Central memory CD4-positive, alpha-beta T cell (primary cell): Measurements from ENCODE around the gene CLBA1.
"Not testable (repeated sequence)": the region's sequence is repeated elsewhere in the genome, so short reads cannot be mapped to it uniquely, and the experiment has no call there.

Experiments
- DNase-seq: peaks from one replicate; pipeline ENCODE4 v3.0.0; 2022

The CLBA1 gene

DNA sequence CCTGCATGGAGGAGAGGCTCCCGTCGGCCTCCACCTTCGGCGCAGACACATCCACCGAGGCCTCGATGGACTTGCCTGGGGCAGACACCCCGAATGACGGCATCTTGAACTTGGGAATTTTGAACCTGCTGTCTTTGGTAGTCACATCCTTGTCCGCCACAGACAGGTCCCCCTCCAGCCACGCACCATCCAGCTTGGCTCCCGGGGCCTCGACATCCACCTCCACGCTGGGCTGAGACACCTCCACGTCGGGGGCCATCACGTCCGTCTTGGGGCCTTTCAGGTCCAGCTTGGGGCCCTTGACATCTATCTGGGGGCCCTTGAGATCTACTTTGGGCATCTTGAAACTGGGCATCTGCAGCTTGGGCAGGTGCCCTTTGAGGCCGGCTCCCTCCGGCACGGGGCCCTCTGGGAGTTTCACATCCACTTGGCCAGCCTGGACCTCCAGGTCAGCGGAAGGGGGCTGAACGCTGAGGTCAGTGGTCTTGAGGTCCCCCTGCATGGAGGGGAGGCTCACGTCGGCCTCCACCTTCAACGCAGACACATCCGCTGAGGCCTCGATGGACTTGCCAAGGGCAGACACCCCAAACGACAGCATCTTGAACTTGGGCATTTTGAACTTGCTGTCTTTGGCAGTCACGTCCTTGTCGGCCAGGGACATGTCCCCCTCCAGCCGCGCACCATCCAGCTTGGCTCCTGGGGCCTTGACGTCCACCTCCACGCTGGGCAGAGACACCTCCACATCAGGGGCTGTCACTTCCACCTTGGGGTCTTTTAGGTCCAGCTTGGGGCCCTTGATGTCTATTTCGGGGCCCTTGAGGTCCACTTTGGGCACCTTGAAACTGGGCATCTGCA is 37.5 kb upstream of the CLBA1 start:
- not testable (repeated sequence) for DNase-seq

DNA sequence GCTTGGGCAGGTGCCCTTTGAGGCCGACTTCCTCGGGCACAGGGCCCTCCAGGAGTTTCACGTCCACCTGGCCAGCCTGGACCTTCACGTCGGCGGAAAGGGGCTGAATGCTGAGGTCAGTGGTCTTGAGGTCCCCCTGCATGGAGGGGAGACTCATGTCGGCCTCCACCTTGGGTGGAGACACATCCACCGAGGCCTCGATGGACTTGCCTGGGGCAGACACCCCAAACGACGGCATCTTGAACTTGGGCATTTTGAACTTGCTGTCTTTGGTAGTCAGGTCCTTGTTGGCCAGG is 36.9 kb upstream of the CLBA1 start:
- no peak for DNase-seq

DNA sequence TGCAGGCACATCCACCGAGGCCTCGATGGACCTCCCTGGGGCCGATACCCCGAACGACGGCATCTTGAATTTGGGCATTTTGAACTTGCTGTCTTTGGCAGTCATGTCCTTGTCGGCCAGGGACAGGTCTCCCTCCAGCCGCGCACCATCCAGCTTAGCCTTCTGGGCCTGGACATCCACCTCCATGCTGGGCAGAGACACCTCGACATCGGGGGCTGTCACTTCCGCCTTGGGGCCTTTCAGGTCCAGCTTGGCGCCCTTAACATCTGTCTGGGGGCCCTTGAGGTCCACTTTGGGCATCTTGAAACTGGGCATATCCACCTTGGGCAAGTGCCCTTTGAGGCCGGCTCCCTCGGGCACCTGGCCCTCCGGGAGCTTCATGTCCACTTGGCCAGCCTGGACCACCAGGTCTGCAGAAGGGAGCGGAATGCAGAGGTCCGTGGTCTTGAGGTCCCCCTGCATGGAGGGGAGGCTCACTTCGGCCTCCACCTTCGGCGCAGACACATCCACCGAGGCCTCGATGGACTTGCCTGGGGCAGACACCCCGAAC is 36.1 kb upstream of the CLBA1 start:
- not testable (repeated sequence) for DNase-seq

DNA sequence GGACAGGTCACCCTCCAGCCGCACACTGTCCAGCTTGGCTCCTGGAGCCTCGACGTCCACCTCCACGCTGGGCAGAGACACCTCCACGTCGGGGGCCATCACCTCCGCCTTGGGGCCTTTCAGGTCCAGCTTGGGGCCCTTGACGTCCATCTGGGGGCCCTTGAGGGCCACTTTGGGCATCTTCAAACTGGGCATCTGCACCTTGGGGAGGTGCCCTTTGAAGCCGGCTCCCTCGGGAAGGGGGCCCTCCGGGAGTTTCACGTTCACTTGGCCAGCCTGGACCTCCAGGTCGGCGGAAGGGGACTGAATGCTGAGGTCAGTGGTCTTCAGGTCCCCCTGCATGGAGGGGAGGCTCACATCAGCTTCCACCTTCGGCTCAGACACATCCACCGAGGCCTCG is 35.6 kb upstream of the CLBA1 start:
- no peak for DNase-seq

DNA sequence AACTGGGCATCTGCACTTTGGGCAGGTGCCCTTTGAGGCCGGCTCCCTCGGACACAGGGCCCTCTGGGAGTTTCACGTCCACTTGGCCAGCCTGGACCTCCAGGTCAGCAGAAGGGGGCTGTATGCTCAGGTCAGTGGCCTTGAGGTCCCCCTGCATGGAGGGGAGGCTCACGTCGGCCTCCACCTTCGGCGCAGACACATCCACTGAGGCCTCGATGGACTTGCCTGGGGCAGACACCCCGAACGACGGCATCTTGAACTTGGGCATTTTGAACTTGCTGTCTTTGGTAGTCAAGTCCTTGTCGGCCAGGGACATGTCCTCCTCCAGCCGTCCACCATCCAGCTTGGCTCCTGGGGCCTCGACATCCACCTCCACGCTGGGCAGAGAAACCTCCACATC is 34.9 kb upstream of the CLBA1 start:
- DNase-seq: not testable (repeated sequence)

DNA sequence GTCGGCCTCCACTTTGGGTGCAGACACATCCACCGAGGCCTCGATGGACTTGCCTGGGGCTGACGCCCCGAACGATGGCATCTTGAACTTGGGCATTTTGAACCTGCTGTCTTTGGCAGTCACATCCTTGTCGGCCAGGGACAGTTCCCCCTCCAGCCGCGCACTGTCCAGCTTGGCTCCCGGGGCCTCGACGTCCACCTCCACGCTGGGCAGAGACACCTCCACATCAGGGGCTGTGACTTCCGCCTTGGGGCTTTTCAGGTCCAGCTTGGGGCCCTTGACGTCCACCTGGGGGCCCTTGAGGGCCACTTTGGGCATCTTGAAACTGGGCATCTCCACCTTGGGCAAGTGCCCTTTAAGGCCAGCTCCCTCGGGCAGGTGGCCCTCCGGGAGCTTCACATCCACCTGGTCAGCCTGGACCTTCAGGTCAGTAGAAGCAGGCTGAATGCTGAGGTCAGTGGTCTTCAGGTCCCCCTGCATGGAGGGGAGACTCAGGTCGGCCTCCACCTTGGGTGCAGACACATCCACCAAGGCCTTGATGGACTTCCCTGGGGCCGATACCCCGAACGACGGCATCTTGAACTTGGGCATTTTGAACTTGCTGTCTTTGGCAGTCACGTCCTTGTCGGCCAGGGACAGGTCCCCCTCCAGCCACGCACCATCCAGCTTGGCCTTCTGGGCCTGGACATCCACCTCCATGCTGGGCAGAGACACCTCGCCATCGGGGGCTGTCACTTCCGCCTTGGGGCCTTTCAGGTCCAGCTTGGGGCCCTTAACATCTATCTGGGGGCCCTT is 33.5 kb upstream of the CLBA1 start:
- not testable (repeated sequence) for DNase-seq

DNA sequence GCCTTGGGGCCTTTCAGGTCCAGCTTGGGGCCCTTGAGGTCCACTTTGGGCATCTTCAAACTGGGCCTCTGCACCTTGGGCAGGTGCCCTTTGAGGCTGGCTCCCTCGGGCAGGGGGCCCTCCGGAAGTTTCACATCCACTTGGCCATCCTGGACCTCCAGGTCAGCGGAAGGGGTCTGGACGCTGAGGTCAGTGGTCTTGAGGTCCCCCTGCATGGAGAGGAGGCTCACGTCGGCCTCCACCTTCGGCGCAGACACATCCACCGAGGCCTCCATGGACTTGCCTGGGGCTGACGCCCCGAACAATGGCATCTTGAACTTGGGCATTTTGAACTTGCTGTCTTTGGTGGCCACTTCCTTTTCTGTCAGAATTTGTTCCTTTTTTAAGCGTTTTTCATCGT is 32.5 kb upstream of the CLBA1 start:
- no peak for DNase-seq

DNA sequence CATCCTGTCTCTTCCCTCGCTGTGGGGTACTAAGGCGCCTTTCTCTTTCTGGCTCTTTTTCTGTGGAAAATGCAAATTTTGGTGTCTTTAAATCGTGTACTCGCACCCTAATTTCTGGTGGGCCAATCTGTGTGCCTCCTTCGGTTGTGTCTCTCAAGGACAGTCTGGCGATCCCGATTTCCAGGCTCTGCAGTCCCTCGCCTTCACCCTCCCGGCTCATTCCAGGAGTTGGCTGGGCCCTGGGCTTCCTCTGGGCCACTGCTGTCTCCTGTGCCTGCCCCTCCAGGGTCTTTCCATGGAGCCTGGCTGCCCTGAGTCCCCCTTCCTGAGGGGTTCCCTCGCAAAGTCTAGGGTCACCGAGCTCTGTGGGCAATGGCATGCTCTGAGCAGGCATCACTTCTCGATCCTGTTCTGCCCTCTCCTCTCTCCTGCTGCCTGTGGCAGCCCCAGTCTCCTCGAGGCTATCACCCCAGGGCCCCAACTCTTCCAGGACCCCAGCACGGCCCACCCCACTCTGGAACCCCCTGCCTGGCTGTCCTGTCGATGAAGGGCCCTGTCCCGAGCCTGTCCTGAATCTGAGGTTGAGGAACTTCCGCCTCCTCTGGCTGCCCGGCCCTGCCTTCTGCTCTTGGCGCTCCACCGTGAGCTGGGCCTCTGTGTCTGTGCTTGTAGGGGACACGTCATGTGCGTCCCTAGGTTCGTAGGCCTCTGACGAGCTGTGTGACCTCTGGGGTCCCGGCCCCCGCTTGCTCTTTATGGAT is 31.5 kb upstream of the CLBA1 start:
- DNase-seq: no peak

DNA sequence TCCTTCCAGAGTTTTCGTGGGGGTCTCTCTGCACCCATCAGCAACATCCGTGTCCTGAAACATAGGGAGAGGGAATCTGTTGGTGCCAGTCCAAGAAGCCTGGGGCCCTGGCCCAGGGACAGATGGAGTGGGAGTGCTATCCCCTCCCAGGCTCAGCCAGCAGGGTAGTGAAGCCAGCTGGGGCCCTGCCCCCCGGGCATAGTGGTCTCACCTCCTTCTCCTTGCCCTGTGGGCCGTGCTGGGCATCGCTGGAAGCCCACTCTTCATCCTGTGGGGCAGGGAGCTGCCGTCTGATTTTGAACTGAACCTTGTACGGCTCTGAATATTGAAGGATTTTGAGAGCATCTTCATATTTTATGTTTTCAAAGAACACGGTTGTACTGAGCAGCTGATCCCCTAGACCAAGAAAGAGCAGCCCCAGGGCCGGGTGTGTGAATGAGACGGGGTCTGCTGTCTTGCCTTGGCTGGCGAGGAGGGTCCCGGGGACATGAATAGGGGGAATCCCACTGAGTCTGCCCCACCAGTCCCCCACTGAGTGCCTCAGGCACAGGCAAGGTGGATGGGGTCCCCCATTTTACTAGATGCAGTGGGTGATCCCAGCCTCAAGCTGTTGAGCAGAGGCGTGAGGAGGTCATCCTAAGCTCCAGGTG is 30.7 kb upstream of the CLBA1 start:
- no peak for DNase-seq

DNA sequence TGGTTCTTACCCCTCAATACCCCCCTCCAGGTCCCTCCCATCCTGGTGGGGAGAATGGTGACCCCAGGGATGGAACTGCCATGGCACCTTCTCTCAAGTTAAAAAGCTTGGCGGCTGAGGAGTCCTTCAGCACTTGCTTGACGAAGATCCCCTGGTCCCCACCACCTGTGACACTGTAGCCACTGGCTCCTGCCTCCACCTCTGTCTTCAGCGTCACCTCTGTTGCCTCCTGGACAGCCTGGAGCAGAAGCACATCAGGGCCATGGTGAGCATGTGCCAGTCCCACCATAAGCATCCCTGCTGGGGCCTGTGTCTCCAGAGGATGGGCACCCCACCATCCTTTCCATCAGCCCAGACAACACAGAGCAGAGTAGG is 30.2 kb upstream of the CLBA1 start:
- no peak for DNase-seq

DNA sequence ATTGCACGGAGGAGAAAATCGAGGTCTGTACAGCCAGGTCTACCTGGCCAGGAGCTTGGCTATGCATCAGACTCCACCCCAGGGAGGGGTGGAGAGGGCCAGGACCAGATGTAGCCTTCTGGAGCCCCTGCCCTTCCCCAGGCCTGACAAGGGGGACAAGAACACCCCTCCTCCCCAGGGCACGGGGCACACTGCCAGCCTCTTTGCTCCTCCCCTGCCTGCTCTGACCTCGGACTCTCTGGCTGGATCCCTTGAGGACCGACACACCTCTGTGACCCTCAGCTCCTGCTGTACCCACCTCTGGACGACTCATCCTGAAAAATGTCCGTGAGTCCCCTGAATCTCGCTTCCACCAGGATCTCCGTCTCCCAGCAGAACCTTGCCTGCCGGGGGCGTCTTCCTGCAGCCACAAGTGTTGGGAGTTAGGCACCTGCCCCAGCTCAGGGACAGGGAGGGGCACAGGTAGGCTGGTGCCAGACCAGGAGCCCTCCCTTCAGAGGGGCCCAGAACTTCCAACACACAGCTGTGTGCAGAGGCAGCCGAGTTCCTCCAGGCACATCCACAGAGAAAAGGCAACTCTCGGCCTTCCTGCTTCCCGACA is 29.2 kb upstream of the CLBA1 start:
- no peak for DNase-seq

DNA sequence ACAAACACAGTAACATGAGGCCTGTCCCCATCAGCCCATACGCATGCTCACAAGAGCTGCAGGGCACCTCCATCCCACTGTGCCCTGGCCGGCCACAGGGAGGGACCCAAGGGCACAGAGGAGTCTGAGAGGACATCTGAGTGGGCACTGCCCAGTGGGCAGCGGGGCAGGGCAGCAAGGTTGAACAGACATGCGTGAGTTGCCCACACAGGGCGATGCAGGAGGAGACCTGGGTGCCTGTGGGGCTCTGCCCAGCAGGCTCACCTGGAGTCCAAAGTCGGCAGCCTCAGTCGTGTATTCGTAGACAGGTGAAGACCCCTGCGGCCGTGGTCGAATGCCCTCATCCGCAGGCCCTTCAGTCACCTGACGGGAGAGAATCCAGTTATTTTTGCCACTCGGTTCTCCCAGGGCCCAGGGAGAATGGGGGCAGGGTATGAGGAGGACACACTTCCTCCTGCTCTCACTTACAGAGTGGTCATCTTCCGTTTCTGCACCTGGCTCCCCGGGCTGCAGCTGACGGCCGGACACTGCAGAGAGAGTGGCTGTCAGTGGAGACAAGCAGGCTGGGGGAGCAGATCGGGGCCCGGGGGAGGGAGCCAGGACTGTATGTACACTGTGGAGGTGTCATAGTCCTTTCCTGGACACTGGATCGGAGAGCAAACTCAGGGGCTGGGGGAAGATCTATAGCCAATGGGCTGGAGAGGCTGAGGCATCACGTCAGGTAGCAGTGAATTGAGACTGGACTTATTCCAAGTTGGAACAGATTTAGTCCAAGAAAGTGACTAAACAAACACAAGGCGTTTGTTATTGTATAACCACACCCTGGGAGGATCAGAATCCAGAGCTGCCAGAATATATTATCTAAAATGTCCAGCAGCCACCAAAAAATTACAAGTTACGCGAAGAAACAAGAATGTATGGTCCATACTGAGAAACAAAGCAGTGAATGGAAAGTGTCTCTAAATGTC is 28.2 kb upstream of the CLBA1 start:
- no peak for DNase-seq

DNA sequence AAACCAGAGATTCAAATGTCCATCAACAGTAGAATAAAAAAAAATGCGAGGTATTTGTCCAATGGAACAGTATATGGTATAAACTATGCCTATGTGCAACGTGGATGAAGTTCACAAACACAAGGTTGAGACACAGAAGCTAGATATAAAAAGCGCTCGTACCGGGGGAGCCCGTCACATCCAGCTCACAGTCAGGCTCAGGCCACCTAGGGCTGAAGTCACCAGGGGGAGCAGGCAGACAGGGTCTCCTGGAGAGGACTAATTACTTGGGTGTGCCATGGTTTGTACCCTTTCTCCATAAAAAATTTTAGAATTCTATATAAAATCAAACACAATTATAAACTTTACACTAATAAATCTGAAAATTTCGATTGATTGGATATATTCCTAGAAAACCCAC is 21.0 kb upstream of the CLBA1 start:
- no peak for DNase-seq

DNA sequence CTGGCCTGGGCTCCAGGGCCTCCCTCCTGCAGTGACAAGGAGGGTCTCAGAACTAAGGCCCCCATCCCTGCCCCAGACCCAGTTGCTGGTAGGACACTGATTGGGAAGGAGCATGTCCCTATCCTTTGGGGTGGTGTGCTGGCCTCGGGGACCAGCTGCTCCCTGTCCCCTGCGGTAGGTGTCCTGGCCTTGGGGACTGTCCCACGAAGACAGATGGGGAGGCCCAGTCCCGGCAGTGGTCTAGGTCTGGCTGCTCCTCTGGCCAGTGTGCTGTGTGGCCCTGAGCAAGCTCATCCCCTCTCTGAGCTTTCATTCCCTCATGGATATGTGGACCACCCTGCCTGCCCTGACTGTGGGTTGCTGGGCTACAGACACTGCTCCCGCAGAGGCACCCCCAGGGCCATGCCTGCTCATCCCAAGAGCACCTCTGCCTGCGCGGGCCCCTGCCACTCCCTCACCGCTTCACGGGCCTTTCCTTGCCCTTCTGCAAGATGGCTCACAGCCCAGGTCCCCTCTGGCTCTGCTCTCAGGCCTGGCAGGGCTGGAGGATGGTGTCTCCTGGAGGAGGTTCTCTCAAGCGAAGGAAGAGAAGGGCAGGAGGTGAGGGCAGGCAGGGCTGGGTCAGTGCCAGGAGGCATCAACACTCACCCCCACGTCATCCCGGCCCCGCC is 19.9 kb upstream of the CLBA1 start:
- no peak for DNase-seq

DNA sequence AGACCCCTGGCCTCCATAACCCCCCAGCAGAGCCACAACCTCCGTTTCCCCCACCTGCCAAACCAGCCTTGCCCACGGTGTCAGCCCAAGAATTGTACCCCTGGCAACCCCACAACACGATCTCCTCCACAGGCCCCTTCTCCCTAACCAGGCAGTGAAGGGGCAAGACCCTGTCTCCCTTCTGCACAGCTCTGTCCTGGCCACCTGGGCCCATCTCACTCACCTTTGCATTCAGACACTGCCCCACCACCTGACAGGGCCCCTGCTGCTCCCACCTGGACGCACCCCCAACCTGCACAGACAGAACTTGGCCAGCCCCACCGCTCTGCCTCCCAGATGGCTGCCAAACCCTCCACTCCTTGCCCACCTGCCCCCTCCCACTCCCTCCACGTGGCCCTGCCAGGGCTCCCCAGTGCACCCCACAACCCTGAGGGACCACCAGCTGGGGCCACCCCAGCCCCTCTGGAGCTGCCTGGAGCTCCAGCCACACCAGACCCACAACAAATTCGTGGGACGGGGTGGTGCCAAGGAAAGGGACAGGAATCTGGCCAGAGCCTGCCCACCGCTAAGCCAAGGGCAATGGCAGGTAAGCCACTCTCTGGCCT is 19.2 kb upstream of the CLBA1 start:
- no peak for DNase-seq

DNA sequence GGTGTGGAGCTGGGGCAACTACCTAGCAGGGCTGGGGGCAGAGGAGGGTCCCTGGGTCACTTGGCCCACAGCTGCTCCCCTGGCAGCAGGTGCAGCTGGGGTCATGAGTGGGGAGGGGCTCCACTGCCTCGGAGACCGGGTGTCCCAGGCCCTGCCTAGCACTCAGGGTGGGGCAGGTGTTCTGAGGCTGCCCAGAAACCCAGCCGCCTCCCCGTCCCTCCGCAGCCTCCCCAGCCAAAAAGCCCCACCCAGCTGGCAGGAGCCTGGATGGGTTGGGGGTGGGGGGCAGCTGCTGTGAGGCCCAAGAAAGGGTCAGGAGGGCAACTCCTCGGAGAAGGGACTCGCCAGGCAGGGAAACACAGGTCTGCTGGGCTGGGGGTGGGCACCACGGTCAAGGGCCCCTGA is 18.6 kb upstream of the CLBA1 start:
- DNase-seq: no peak

DNA sequence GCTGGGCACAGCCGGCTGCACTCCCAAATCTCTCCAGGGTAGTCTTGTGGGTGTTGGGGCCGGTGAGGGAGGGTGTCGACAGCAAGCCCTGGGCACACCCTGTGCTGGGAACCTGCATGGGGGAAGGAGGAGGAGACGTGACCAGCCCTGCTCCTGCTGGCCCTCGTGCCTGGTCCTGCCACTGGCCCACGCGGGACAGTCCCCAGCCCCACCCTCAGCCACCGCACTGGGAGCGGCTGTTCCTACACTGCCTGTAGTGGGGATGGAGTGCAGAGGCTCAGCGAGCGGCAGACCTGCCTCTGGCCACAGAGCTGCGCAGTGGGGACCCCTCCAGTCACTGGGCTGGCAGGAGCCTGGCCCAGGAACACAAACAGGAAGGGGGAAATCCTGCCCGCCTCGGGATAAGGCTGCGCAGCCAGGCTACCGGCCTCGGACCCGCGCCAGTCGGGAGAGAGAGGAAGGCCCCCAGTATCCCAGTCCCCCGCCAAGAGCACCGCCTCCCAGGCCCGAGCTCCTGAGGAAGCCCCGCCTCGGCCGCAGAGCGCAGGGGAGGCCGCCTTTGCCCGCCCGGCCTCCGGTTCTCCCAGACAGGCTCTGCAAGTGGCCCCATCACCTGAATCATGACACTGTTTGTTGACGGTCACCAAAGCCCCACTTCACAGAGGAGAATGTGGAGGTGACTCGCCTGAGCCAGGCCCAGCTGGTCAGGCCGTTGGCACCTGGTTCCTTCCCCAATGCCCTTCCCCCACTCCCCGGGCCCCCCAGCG is 18.0 kb upstream of the CLBA1 start:
- DNase-seq: no peak

DNA sequence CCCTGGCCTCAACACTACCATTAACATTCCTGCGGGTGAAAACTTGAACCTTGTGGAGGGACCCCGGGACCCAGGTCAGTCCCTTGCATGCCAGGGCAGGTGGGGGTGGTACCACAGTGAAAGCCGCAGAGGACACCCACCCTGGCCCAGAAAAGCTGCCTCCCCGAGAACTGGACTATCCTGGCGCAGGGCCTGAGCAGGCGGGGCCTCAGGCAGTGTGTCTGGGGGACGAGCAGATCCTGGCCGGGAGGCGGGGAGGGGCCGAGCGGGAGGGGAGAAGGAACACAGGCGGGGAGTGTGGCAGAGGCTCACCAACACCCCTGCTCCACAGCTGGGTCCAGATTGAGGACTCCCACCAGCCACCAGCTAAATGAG is 17.4 kb upstream of the CLBA1 start:
- no peak for DNase-seq
